PC-9 (cell line): ENCODE data around the gene NRARP. TPM values are rescaled to one million over a fixed set of nuclear protein-coding genes. Genes with fewer than 3 reads are reported as not detected.

Experiments used
- BruUV-seq: library from RNA; stranded (reverse); fragments of 400-500 nt; replicated peaks from 2 replicates; lab custom pipeline; 2021; lab: Mats Ljungman, UMichigan
- CTCF ChIA-PET: fragments of 300-600 bp; sonication (Branson Sonifier 250); formaldehyde crosslinking; loops from one replicate; lab custom pipeline; 2022; ENCODE audit warnings: antibody characterized with exemption; lab: Charles Lee
- POLR2A ChIA-PET: fragments of 300-600 bp; sonication (Branson Sonifier 250); formaldehyde crosslinking; loops from one replicate; lab custom pipeline; 2022; ENCODE audit warnings: antibody characterized with exemption; ENCODE audit not compliant: unreplicated experiment; lab: Charles Lee
- DNase-seq, 2 experiments: peaks; one replicate each; pipeline versions ENCODE4 v3.0.0 to v3.0.0-alpha.2; 2015 to 2022; ENCODE audit warnings: mixed read lengths in 1 of 2
- H2AFZ ChIP-seq: fragments of 200-600 bp; sonication (generic); 2 replicates; pipeline ENCODE4 v1.8.1; 2017; ENCODE audit warnings: antibody characterized with exemption
- H3F3A ChIP-seq: fragments of 200-600 bp; sonication (generic); 2 replicates; pipeline ENCODE4 v1.8.1; 2017; ENCODE audit warnings: antibody characterized with exemption, mild to moderate bottlenecking, low read depth; ENCODE audit not compliant: insufficient read depth
- H3K27ac ChIP-seq: fragments of 200-600 bp; sonication (generic); 2 replicates; pipeline ENCODE4 v1.6.1; 2016; ENCODE audit warnings: mixed run types
- H3K27me3 ChIP-seq: fragments of 200-600 bp; sonication (generic); 2 replicates; pipeline ENCODE4 v1.6.1; 2016; ENCODE audit warnings: low read depth, mixed run types; ENCODE audit not compliant: insufficient read depth
- H3K36me3 ChIP-seq: fragments of 200-600 bp; sonication (generic); 2 replicates; pipeline ENCODE4 v1.6.1; 2016; ENCODE audit warnings: low read depth, mixed run types
- H3K4me1 ChIP-seq: fragments of 200-600 bp; sonication (generic); replicated peaks from 2 replicates; pipeline ENCODE4 v1.6.1; 2016; ENCODE audit warnings: mixed run types; ENCODE audit not compliant: insufficient read depth
- H3K4me2 ChIP-seq: fragments of 200-600 bp; sonication (generic); 2 replicates; pipeline ENCODE4 v1.6.1; 2017; ENCODE audit warnings: mixed run types
- H3K4me3 ChIP-seq: fragments of 200-600 bp; sonication (generic); 2 replicates; pipeline ENCODE4 v1.6.1; 2016; ENCODE audit warnings: mixed run types
- H3K79me2 ChIP-seq: fragments of 200-600 bp; sonication (generic); 2 replicates; pipeline ENCODE4 v1.6.1; 2017; ENCODE audit warnings: low read depth, mixed run types
- H3K9me2 ChIP-seq: fragments of 200-600 bp; sonication (generic); 2 replicates; pipeline ENCODE4 v1.8.1; 2017; ENCODE audit warnings: mild to moderate bottlenecking; ENCODE audit not compliant: insufficient read depth
- H3K9me3 ChIP-seq: fragments of 200-600 bp; sonication (generic); 2 replicates; pipeline ENCODE4 v1.8.1; 2016; ENCODE audit warnings: low read depth; ENCODE audit not compliant: insufficient read depth
- H4K20me1 ChIP-seq: fragments of 200-600 bp; sonication (generic); 2 replicates; pipeline ENCODE4 v1.8.1; 2017; ENCODE audit not compliant: insufficient read depth
- CTCF ChIP-seq: fragments of 200-600 bp; sonication (generic); conservative IDR thresholded peaks from 2 replicates; pipeline ENCODE4 v1.6.1; 2017; ENCODE audit warnings: mixed run types, antibody characterized with exemption, mild to moderate bottlenecking, moderate library complexity
- EZH2 ChIP-seq: fragments of 200-600 bp; sonication (generic); IDR thresholded peaks from 2 replicates; pipeline ENCODE4 v1.8.0; 2017; ENCODE audit warnings: antibody characterized with exemption, low read depth
- intact Hi-C: fragments of 100-400 bp; cut with micrococcal nuclease; formaldehyde crosslinking; loops from one replicate; pipeline ENCODE4 v1.10.0; 2022; ENCODE audit not compliant: unreplicated experiment
- total RNA-seq: library from RNA; stranded (reverse); gene quantifications from 2 replicates; pipeline ENCODE4 v1.2.3, GENCODE V29; 2021

Gene NRARP
- total RNA-seq, 1 experiment from 2014 or later, result 20.6 TPM

DNA sequence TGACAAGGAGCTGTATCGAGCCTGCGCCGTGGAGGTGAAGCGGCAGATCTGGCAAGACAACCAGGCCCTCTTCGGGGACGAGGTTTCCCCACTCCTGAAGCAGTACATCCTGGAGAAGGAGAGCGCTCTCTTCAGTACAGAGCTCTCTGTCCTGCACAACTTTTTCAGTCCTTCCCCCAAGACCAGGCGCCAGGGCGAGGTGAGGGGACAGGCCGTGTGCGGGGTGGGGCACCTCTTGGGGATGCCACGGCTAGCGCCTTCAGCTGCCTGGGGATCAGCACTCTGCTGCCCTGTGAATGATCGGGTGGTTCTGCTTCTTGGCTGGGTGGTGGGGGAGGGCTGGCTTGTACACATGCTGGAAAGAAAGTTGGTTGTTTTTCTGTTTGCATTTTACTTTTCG, 45.2 kb downstream of the NRARP start:
- BruUV-seq, result no TSS peak
- TF ChIP-seq CTCF (no peak), EZH2 (no peak)
- Histone ChIP-seq H3K9me2 (no peaks in the 10 kb centered on the region), H3K36me3 (no peaks in the 10 kb centered on the region), H3K27ac (no peak overlapping the region), H3K9me3 (no peaks in the 10 kb centered on the region), H3K79me2 (peaks cover 20% of the 10 kb centered on the region), H3K27me3 (no peaks in the 10 kb centered on the region), H3K4me3 (no peak overlapping the region; the same call in 1 of the 2 replicates), H4K20me1 (peaks cover 7% of the 10 kb centered on the region), H2AFZ (no peak overlapping the region), H3K4me1 (peaks cover 22% of the 10 kb centered on the region), H3K4me2 (peak overlapping the region; percentile 96), H3F3A (peaks cover 24% of the 10 kb centered on the region)
- ChIA-PET CTCF (interaction anchor here (0.6 to 1.5 kb wide), 2 partner anchors 20 to 278 kb away, joined by 3 to 7 read pairs; no protein-coding TSS in a partner anchor), POLR2A (interaction anchor here (0.5 kb wide), 1 partner anchor 191 kb away, joined by 3 read pairs; no protein-coding TSS in a partner anchor)
- intact Hi-C loops, result loop anchor here (1.0 kb wide), 1 partner anchor 30 kb away; the partner anchor contains the start of gene RNF224
- no peak for DNase-seq

DNA sequence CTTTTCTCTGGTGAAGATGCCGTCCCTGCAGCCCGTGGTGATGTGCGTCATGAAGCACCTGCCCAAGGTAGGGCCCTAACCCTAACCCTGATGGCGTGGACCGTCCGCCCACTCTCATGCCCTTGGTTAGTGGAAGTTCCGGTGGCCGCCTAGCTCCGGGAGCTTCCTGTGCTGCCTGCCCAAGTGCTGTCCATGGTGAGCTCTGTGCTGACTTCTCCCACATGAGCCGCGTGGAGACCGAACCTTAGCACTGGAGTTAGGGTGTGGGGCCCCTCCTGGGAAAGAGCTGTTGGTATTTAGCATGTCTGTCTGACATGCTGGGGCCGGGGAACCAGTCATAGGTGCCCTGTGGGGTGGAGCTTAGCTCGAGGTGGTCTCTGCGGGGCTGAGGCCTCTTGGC, 45.7 kb downstream of the NRARP start:
- TF ChIP-seq EZH2 (no peak), CTCF (no peak)
- no peaks in the 10 kb centered on the region for H3K9me2 ChIP-seq
- BruUV-seq, result TSS peak; percentile 42
- H3K4me2 ChIP-seq, result peak overlapping the region; percentile 96
- intact Hi-C loops, result no loop called here
- peaks cover 22% of the 10 kb centered on the region for H3K4me1 ChIP-seq
- peaks cover 20% of the 10 kb centered on the region for H3K79me2 ChIP-seq
- H3K9me3 ChIP-seq, result no peaks in the 10 kb centered on the region
- peak overlapping the region; percentile 92 for H3K4me3 ChIP-seq
- H3K27me3 ChIP-seq, result no peaks in the 10 kb centered on the region
- no peak overlapping the region for H3K27ac ChIP-seq
- H3K36me3 ChIP-seq, result no peaks in the 10 kb centered on the region
- H2AFZ ChIP-seq, result no peak overlapping the region
- DNase-seq, result no peak
- peaks cover 22% of the 10 kb centered on the region for H3F3A ChIP-seq
- ChIA-PET POLR2A (interaction anchor here (0.5 to 0.6 kb wide), 2 partner anchors 182 to 191 kb away, joined by 3 read pairs; no protein-coding TSS in a partner anchor), CTCF (interaction anchor here (0.6 to 1.5 kb wide), 2 partner anchors 20 to 279 kb away, joined by 3 to 7 read pairs; no protein-coding TSS in a partner anchor)
- peaks cover 7% of the 10 kb centered on the region for H4K20me1 ChIP-seq

DNA sequence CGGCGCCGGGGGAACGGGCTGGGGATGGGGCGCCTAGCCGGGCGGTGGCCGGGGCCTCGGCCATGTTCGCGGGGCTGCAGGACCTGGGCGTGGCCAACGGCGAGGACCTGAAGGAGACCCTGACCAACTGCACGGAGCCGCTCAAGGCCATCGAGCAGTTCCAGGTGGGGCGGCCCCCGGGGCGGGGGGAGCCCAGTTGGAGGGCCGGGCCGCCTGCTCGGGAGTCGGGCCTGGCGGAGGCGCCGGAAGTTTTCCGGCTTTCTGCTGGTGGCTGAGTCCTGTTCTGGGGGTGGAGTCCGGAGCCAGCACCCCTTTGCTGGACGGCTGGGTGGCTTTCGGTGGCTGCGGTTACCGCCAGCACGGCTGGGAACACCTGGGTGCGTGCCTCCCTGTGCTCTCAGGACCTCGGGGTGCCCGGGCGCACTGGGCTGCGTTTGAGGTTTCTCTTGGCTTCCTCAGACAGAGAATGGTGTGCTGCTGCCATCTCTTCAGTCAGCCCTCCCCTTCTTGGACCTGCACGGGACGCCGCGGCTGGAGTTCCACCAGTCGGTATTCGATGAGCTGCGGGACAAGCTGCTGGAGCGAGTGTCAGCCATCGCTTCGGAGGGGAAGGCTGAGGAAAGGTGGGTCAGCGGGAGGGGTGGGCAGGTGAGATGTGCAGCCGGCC, 46.5 kb downstream of the NRARP start:
- no peak for DNase-seq

More for the DNA sequence above, 46.5 kb downstream of the NRARP start:
- TF ChIP-seq EZH2 (no peak), CTCF (no peak)
- peak overlapping the region; percentile 96 for H3K4me2 ChIP-seq
- H3K36me3 ChIP-seq, result no peaks in the 10 kb centered on the region
- H3F3A ChIP-seq, result peaks cover 18% of the 10 kb centered on the region
- H3K27me3 ChIP-seq, result no peaks in the 10 kb centered on the region
- intact Hi-C loops, result no loop called here
- H3K4me1 ChIP-seq, result peaks cover 22% of the 10 kb centered on the region
- H3K9me3 ChIP-seq, result no peaks in the 10 kb centered on the region
- peaks cover 7% of the 10 kb centered on the region for H4K20me1 ChIP-seq
- H3K79me2 ChIP-seq, result peaks cover 20% of the 10 kb centered on the region
- CTCF ChIA-PET, result interaction anchor here (1.5 to 2.0 kb wide), 2 partner anchors 19 kb away, joined by 7 to 13 read pairs; no protein-coding TSS in a partner anchor
- BruUV-seq, result no TSS peak
- H3K27ac ChIP-seq, result 0 out of 2 replicates have a peak overlapping the region, but pooled peaks have one; percentile 37
- peak overlapping the region; percentile 92 for H3K4me3 ChIP-seq
- peak overlapping the region; percentile 86 for H2AFZ ChIP-seq
- POLR2A ChIA-PET, result interaction anchor here (0.6 to 2.4 kb wide), 2 partner anchors 15 to 373 kb away, joined by 3 to 19 read pairs; partner anchors contain the start of gene TUBB4B
- H3K9me2 ChIP-seq, result no peaks in the 10 kb centered on the region
